LNCaP clone FGC (cell line): Measurements from ENCODE around the gene OR2T34.

Source experiments
- DNase-seq: peaks from one replicate; pipeline ENCODE4 v3.0.0-alpha.2; 2011; ENCODE audit warnings: low read depth
- H3K4me3 ChIP-seq: 2 replicates; pipeline ENCODE4 v1.5.1; 2011; ENCODE audit warnings: mild to moderate bottlenecking, low read depth, low read length, control low read depth
- TF ChIP-seq, protein P1 (sequence below): IDR thresholded peaks from 2 replicates; pipeline ENCODE4 v1.5.1; 2012; ENCODE audit warnings: mild to moderate bottlenecking; ENCODE audit not compliant: control insufficient read depth, insufficient read depth; ENCODE audit errors: extremely low read depth

Gene OR2T34

DNA sequence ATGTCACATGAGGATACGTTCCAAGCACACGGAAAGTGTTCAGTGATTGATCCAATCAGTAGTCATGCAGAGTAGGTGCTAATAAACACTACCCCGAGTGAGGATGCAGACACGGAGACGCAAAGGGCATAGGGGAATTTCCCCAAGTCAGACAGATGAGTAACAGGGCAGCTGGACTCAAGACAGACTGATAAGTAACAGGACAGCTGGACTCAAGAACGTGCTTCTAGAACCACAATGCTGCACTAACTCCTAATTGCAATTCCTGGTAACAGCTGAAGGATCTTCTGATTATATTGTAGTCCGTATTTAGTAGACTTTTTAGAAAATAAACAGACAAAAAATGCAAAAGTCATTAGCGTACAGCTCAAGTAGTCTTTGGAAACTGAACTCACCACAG lies 24.8 kb upstream of the OR2T34 start:
- TF ChIP-seq, protein P1, sequence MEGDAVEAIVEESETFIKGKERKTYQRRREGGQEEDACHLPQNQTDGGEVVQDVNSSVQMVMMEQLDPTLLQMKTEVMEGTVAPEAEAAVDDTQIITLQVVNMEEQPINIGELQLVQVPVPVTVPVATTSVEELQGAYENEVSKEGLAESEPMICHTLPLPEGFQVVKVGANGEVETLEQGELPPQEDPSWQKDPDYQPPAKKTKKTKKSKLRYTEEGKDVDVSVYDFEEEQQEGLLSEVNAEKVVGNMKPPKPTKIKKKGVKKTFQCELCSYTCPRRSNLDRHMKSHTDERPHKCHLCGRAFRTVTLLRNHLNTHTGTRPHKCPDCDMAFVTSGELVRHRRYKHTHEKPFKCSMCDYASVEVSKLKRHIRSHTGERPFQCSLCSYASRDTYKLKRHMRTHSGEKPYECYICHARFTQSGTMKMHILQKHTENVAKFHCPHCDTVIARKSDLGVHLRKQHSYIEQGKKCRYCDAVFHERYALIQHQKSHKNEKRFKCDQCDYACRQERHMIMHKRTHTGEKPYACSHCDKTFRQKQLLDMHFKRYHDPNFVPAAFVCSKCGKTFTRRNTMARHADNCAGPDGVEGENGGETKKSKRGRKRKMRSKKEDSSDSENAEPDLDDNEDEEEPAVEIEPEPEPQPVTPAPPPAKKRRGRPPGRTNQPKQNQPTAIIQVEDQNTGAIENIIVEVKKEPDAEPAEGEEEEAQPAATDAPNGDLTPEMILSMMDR, result no peak
- no peak for DNase-seq
- no peak overlapping the region for H3K4me3 ChIP-seq

DNA sequence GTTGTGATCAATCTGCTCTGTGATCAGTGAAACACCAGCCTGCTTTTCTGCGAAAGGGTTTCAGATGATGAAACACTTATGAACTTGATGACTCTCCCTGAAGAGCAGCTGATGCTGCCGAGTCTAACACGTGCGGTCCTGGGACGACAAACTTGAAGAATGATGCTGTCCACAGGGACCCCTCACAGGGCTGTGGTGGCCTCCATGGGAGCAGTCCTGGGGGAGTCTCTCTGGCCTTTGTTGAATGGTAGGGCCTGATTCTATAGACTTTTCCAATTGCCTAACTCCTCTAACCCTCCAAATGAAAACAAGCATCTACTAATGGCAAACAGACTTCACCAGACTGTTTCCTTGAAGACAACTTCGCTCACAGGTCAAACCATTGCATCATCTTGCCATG lies 23.0 kb upstream of the OR2T34 start, which contains the start of gene OR2T10:
TSS of gene OR2T10 (minus strand) at position 112 of the 400 bp plus-strand sequence. CDS start 3,932 bp downstream, outside the sequence.
- DNase-seq, result no peak
- TF ChIP-seq, protein P1, result no peak
- H3K4me3 ChIP-seq, result no peak within 1 kb of the TSS

DNA sequence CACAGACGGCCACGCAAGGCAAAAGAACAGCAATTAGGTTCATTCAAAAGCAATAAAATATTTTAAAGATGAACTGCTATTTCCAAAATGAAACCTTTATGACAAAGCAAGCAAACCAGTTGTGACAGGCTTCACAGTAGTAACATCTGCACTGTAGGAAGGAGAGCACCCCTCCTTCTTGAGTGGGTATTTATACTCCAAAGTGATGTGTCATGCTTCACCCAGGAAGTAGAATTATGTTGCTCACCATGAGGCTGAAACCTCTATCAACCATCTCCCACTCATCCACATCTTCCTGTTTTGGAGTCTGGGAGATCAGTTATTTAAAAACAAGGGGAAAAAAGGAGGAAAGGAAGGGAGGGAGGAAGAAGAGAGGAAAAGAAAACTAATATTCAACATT lies 22.1 kb upstream of the OR2T34 start:
- DNase-seq, result no peak
- TF ChIP-seq, protein P1, result no peak
- no peak overlapping the region for H3K4me3 ChIP-seq

DNA sequence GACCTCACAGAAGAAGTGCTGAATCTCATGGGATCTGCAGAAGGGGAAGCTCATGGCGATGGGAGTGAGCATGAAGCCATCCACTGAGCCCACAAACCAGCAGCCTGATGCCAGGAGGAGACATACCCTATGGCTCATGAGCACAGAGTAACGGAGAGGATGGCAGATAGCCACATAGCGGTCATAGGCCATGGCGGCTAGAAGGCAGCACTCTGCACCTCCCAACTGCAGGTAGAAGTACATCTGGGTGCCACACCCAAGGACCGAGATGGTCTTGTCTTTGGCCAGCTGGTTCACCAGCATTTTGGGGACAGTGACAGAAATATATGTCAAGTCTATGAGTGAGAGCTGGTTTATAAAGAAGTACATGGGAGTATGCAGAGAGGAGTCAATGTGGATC lies 18.7 kb upstream of the OR2T34 start:
- H3K4me3 ChIP-seq, result no peak overlapping the region
- DNase-seq, result no peak
- TF ChIP-seq, protein P1, result no peak

DNA sequence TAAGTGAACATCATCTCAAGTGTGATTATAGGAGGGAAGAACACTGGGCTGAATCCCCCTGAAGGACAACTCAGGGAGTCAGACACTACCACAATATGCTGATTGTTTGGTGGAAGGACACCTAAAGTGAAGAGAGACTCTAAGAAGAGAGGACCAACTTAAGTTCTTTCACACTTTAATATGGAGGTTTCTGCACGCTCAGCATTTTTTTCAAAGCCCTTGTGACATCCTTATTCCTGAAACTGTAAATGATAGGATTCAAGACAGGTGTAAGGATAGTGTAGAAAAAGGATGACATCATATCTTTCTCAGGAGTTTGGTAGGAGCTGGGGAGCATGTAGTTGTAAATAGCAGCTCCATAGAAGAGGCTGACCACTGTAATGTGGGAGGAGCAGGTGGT lies 18.1 kb upstream of the OR2T34 start:
- H3K4me3 ChIP-seq, result no peak overlapping the region
- DNase-seq, result no peak
- TF ChIP-seq, protein P1, result no peak

DNA sequence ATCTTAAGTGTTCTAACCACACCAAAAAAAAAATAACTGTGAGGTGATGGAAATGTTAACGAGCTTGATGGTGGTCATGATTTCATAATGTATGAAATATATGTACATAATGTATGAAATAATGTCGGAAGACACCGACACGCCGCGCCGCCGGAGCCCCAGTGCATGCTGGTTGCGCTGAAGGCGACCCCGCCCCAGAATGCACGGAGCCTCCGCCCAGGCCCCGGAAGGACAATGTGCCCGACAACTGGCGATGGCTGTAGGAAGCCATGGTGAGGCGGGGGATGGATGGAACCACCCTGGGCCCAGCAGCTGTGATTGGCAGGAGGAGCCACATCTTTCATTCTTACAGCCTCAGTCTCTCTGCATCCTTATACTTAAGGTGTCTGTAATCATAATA lies 15.5 kb upstream of the OR2T34 start:
- H3K4me3 ChIP-seq, result no peak overlapping the region

DNA sequence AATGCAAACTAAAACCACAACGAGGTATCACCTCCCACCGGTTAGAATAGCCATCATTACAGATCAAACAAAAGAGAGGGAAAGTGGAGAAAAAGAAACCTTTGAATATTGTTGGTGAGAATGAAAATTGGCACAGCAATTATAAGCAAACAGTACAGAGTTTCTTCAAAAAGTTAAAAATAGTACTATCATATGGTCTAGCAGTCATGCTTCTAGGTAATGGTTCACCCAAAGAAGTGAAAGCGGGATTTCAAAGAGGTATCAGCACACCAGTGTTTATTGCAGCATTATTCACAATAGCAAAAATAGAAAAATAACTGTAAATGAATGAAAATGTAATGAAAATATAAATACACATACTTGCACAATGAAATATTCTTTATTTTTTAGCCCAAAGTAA lies 14.8 kb upstream of the OR2T34 start:
- TF ChIP-seq, protein P1, result no peak
- no peak for DNase-seq
- H3K4me3 ChIP-seq, result no peak overlapping the region

More for the DNA sequence above, 15.5 kb upstream of the OR2T34 start:
- DNase-seq, result no peak
- TF ChIP-seq, protein P1, result no peak
